ENCODE data around the gene CHD6.

The CHD6 gene

GRCh38 chr20:41622584-41622983 is 4.4 kb upstream of the CHD6 start:
- no peak for DNase-seq

GRCh38 chr20:41621971-41622370 is 3.8 kb upstream of the CHD6 start:
- no peak for DNase-seq

DNA sequence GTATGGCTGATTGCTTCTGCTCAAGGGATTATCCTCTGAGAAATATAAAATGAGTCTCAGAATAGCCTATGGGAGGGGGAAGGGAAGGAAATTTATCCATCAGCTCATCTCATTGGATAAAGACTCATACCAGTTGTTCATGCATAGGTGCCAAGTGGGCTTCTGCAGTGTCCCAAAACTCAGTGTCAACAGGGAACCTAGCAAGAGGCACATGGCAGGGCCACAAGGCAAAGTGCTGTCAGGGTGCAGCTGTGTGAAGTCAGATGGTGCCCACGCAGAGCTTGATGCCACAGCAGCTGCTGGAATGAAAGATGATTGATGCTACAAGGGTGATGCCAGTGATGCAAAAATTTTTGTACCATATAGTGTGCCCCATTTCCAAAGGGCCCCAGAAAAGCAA is 3.2 kb upstream of the CHD6 start:
- DNase-seq, result no peak

- no peak for DNase-seq
These were observed 1.4 kb upstream of the CHD6 start for GRCh38 chr20:41619360-41620100.

GRCh38 chr20:41618807-41619311 is 682 bp upstream of the CHD6 start:
- DNase-seq, result no peak

DNA sequence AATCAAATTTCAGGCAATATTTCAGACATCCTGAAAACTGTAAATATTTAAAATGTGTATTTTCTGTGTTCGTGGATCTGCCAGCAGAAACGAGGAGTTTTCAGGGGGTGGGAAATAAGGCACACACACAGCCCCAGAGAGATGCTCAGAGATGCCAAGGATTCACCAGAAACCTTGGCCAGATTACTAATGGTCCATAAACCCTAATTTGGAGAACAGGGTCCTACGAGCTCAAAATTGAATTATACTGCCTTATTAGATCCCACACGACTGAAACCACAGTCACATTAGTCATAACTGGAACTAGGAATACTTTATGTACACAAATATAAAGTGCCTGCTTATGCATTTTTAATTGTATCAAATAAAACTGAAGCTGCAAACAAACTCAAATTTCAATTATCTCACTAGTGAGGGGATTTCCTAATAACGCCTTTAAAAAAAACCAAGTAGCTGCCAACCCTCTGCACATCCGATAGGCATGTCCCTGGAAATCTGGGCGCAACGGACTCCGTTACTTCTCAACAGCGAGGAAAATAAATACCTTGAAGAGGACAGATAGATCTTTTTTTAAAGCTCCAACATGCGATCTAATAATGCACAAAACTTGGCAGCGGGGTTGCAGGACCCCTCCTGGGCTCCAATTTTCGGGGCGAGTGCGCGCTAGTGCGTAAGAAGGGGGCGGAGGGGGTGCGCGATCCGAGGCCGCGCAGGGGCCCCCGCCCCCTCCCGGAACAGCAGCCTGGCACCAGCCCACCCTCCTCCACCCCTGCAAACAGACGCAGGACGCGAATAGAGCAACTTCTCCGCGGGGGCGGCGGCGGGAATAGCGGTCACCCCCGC is 897 bp downstream of the CHD6 start:
- peak; percentile 36 for DNase-seq

- no peak for DNase-seq
These were observed 1.9 kb downstream of the CHD6 start for GRCh38 chr20:41616228-41616627.

GRCh38 chr20:41615676-41616075 is 2.5 kb downstream of the CHD6 start:
- no peak for DNase-seq

DNA sequence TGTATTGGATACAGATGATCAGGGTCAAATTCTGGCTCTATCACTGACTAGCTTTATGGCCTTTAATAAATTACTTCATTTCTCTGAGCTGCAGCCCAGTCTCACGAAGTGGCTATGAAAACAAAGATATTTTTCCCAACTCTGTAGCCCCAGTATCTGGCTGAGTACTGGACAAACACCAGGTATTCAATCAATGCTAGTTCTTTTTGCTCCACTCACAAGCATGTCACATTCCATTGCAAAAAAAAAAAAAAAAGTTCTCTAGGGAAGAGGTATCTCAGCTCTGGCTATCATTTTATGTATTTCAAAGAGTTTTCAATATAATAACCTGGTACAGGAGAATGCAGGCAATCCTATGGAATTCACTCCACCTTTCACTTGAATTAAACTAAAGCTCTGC is 3.1 kb downstream of the CHD6 start:
- DNase-seq, result no peak

- no peak for DNase-seq
These were observed 4.9 kb downstream of the CHD6 start for GRCh38 chr20:41613321-41613720.

DNA sequence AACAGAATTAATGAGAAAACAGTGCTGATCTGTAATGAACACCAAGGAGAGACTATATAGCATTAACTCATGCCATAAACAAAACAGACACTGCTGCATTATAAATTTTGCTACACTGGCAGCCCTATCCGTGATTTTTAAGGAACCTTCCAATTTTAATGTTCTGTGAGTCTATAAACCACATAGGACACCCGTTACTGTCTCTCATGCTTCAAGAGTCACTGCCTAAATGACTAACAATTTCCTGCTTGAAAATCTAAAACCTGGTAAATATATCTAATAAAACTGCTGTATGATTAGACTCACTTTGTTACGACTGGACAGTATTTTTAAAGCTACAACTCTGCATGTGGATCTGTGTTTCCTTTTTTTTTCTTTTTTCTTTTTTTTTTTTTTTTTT is 8.7 kb downstream of the CHD6 start:
- no peak for DNase-seq

- DNase-seq, result no peak
These were observed 9.6 kb downstream of the CHD6 start for GRCh38 chr20:41608606-41609005.

- DNase-seq, result no peak
These were observed 10.4 kb downstream of the CHD6 start for GRCh38 chr20:41607791-41608190.

- DNase-seq, result no peak
These were observed 14.2 kb downstream of the CHD6 start for GRCh38 chr20:41604002-41604401.

DNA sequence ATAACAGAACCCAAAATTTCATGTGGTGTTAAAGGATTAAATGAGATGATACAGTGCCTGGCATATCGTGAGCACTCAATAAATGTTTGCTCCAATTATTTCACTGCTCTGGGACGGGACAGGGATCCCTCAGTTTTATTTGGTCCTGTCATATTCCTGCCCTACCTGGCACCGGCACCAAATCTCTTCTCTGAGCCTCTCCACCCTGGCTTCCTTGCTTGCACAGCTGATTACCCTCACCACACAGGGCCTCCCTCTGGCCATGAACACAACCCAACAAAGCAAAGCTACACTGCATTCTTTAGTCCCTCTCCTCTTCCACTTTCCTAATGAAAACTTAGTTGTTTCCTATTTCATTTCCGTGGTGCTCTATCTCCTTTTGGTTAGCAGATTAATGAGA is 16.4 kb downstream of the CHD6 start:
- no peak for DNase-seq

DNA sequence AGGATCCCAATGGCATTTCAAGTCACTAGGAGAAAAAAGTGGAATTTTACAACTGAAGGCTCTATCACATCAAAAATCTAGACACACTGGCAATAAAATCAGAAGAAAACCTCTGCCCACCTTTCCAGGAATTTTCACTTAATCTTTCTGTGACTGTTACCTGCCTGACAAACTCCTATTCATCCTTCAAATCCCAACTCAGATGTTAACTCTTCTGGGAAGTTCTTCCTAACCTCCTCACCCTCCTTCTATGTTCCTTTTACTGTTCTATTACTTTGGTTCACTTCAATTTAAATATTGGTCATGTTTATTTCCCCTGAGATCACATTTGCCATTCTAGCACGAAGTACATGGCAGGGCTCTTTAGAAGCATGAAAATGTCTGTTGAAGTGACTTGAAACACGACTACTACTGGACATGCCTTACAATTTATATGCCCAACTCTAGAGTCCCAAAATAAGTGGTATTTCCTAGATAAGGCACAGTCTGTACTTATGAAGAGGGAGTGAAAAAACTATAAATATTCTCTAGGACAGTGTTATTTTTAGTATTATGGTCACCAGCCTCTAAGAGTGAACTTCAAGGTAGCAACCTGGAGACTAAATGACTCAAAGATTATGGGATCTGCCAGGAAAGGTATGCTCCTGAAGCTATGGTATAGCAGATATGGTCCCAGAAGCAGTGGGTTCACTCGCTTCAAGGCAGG is 17.1 kb downstream of the CHD6 start:
- DNase-seq, result no peak

DNA sequence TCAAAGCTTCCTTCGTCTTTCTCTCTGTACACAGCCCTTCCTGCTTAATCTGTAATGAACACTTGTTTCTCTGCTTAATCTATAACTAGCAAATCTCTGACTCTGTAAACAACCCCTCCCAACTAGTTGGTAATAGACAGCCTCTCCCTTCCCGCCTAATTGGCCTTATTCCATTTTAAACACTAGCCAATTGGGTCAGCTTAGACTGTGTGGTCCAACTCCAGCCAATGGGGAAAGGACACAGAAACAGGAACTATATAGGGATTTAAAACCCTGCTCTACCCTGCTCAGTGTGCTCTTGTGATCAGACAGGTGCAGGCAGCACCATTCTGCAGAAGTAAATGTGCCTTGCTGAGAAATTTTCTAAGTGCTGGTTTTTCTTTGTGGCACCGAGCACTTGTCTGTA is 18.5 kb downstream of the CHD6 start:
- no peak for DNase-seq

GRCh38 chr20:41598719-41599118 is 19.5 kb downstream of the CHD6 start:
- DNase-seq, result no peak

- DNase-seq, result no peak
These were observed 23.5 kb downstream of the CHD6 start for GRCh38 chr20:41594514-41595322.

- no peak for DNase-seq
These were observed 25.5 kb downstream of the CHD6 start for GRCh38 chr20:41592516-41593216.

DNA sequence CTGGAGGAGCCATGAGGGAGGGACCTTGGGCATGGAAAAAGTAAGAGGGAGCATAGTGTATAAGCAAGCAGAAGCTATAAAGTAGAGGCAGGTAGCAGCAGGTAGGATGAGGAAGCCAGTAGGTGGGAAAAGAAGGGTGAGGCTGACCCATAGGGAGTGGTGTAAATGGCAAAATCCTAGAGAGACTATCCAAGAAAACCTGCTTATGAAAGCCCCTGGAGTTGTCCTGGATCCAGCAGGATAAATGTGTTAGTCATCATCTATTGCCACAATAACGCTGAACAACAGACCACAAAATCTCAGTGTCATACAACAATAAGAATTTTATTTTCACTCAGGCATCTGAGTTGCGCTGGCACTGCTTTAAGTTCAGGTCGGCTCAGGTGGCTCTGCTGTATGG is 30.2 kb downstream of the CHD6 start:
- no peak for DNase-seq

GRCh38 chr20:41587523-41587922 is 30.7 kb downstream of the CHD6 start:
- DNase-seq, result no peak
